ENCODE measurements around the gene KCNA2.

The KCNA2 gene

GRCh38 chr1:110581682-110582145 lies 24.4 kb downstream of the KCNA2 start:
- TF ChIP-seq, protein P1, sequence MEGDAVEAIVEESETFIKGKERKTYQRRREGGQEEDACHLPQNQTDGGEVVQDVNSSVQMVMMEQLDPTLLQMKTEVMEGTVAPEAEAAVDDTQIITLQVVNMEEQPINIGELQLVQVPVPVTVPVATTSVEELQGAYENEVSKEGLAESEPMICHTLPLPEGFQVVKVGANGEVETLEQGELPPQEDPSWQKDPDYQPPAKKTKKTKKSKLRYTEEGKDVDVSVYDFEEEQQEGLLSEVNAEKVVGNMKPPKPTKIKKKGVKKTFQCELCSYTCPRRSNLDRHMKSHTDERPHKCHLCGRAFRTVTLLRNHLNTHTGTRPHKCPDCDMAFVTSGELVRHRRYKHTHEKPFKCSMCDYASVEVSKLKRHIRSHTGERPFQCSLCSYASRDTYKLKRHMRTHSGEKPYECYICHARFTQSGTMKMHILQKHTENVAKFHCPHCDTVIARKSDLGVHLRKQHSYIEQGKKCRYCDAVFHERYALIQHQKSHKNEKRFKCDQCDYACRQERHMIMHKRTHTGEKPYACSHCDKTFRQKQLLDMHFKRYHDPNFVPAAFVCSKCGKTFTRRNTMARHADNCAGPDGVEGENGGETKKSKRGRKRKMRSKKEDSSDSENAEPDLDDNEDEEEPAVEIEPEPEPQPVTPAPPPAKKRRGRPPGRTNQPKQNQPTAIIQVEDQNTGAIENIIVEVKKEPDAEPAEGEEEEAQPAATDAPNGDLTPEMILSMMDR (IDR thresholded peaks at IDR 0.05; ENCODE audit: low read depth, low read length), result no peak
- H3K4me3 ChIP-seq (ENCODE audit: low read depth, low read length), result no peak overlapping the region

DNA sequence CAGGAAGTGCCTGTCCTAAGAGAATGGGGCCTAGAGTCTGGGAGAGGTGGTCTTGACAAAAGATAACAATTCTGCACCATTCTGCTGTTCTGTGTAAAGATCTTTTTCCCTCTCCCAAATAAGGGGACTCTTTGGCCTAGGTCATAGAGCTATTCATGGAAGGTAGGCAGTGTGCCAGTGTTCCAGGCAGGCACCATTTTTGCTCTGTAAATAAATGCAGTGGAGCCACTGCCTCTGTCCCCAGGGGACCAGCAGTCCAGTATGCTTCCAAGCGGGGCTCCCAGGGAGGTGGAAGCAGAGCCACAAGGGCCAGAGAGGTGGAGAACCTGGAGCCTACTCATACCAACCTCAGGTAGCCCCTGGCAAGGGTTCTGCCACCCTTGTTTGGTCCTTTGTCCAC lies 25.9 kb downstream of the KCNA2 start:
- TF ChIP-seq, protein P1 (IDR thresholded peaks at IDR 0.05; ENCODE audit: low read depth, low read length), result no peak
- H3K4me3 ChIP-seq (ENCODE audit: low read depth, low read length), result no peak overlapping the region

DNA sequence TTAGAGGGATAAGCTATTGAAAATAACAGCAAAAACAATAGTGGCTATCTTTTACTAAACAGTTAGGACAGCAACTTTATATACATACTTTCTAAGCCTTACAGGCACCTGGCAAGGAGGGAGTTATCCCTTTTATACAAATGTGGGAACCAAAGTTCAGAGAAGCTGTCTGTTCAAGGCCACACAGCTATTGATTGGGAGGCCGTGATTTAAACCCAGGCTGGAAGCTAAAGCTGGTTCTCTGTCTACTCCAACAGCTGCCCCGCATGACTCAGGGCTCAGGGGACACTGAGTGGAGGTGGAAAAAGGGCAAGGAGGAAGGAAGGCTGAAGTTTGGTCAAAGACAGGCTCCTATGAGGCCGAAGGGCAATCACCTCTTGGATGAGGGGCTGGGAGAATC lies 26.7 kb downstream of the KCNA2 start:
- TF ChIP-seq, protein P1 (IDR thresholded peaks at IDR 0.05; ENCODE audit: low read depth, low read length), result no peak
- no peak overlapping the region for H3K4me3 ChIP-seq (ENCODE audit: low read depth, low read length)

DNA sequence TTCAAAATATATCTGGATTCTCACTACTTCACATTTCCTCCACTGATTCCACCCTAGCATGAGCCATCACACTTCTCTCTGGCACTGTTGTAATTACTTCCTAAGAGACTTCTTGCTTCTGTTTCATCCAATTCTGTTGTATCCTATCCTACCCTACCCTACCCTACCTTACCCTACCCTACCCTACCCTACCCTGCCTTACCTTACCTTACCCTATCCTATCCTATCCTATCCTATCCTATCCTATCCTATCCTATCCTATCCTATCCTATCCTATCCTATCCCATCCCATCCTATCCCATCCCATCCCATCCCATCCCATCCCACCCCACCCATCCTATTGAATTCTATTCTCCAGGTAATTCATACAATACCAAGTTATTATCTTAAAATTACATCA lies 29.7 kb downstream of the KCNA2 start:
- H3K4me3 ChIP-seq (ENCODE audit: low read depth, low read length), result no peak overlapping the region
- TF ChIP-seq, protein P1 (IDR thresholded peaks at IDR 0.05; ENCODE audit: low read depth, low read length), result no peak

DNA sequence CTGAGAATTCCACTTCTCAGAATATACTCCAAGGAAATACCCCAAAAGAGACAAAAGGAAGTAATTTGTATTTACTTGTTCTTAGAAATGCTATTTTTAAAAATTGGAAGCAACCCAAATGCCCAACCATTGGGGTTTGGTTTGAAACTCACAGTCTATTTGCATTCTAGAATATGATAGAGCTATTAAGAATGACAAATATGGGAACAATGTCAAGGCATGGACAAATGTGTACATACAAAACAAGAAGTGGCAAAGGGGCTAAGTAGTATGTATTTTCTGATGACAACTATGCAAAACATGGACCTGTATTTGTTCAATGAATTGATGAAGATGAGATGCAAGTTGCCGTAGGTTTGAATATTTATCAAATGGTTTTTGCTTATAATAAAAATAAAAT lies 32.8 kb downstream of the KCNA2 start:
- TF ChIP-seq, protein P1 (IDR thresholded peaks at IDR 0.05; ENCODE audit: low read depth, low read length), result no peak
- H3K4me3 ChIP-seq (ENCODE audit: low read depth, low read length), result no peak overlapping the region

DNA sequence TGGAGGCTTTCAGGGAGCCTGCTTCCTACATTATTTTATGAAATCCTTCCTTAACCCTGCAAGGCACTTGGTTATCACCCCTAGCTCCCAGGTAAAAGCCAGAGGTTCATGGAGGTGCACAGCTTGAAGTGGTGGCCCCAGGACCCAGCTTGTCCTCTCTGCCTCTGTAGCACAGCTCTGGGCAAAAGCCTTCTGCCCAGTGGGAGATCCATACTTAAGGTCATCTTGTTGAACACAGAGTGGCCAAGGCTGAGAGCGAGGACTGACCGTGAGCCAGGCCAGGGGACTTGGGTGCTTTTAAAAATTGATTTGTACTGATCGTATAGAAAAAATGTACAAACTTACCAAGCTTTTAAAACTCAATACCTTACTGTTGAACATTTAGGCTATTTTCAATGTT lies 33.4 kb downstream of the KCNA2 start:
- TF ChIP-seq, protein P1 (IDR thresholded peaks at IDR 0.05; ENCODE audit: low read depth, low read length), result no peak
- H3K4me3 ChIP-seq (ENCODE audit: low read depth, low read length), result no peak overlapping the region

DNA sequence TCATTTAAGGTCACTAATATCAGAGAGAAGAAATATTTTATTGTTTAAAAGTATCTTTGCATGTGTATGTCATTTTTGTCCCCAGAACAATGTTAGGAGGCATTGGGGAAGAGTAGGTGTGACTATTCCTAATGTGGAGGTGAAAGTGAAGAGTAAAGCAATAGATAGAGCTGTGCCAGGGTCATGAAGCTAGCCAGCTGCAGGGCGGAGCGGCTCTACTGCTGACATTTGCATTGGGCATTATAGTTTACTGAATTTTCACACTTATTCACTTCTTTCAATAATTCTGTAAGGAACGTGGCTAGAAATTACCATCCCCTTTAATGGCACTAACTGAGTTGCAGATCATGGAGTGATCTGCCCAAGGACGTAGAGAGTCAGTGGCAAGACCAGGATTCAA lies 35.3 kb downstream of the KCNA2 start:
- H3K4me3 ChIP-seq (ENCODE audit: low read depth, low read length), result no peak overlapping the region
- TF ChIP-seq, protein P1 (IDR thresholded peaks at IDR 0.05; ENCODE audit: low read depth, low read length), result no peak
